ENCODE data around the gene OR14C36.
"Not testable (repeated sequence)": the region's sequence is repeated elsewhere in the genome, so short reads cannot be mapped to it uniquely, and the experiment has no call there.

OR14C36 gene, protein sequence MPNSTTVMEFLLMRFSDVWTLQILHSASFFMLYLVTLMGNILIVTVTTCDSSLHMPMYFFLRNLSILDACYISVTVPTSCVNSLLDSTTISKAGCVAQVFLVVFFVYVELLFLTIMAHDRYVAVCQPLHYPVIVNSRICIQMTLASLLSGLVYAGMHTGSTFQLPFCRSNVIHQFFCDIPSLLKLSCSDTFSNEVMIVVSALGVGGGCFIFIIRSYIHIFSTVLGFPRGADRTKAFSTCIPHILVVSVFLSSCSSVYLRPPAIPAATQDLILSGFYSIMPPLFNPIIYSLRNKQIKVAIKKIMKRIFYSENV
- 0 reads per million in 3 donors for total RNA-seq

DNA sequence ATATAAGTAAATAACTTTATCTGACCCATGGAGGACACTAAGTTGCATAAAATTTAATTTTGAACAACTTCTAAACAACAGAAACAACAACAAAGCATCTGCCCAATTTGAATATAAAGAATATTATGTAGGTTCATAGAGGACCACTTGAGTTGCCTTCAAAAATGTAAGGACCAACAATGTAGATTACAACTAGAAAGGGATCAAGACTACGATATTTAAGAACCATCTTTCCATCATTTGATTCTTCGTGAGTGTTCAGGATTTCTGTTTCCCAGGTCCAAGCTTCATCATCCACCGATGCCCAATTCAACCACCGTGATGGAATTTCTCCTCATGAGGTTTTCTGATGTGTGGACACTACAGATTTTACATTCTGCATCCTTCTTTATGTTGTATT is at the start of gene OR14C36:
TSS of gene OR14C36 (plus strand) at position 301 of the 400 bp plus-strand sequence. CDS start at position 301, 0 bp downstream.
- no peak for DNase-seq
- Histone ChIP-seq H3K4me3 (ENCODE audit: insufficient read depth, low read depth, low read length, poor library complexity, severe bottlenecking) (no peak within 1 kb of the TSS), H3K36me3 (ENCODE audit: control insufficient read depth, insufficient read depth, low read length) (no peaks in the 10 kb centered on the region), H3K27ac (ENCODE audit: insufficient read depth, low read length, poor library complexity, severe bottlenecking) (no peak within 1 kb of the TSS), H3K9me3 (ENCODE audit: control insufficient read depth, low read length) (no peaks in the 10 kb centered on the region), H3K4me1 (ENCODE audit: control insufficient read depth, insufficient read depth, low read length, poor library complexity, severe bottlenecking) (no peaks in the 10 kb centered on the region), H3K27me3 (replicated peaks; ENCODE audit: control insufficient read depth, insufficient read depth, low read length, poor library complexity, severe bottlenecking) (no peaks in the 10 kb centered on the region)

DNA sequence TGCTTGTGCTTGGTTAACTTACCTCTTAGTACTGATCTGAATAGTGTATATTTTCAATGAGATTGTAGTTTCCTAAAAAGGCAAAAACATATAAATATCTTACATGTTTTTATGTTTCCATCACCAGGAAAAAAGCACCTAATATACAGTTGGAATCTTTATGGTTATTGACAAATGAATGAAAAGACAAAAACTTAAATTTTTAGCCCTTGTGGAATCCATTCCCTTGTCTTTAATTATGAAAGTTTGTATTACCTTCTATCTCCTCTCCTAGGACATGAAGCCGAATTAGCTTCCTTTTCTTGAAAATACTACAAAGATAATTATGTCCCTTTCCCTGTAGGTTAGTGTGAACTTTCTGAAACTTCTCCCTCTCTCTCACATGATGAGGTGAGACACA is 45.3 kb upstream of the OR14C36 start, which contains the start of gene OR2T12:
TSS of gene OR2T12 (minus strand) at position 101 of the 400 bp plus-strand sequence. CDS start 7,846 bp downstream, outside the sequence.
- Histone ChIP-seq H3K27me3 (replicated peaks; ENCODE audit: control insufficient read depth, insufficient read depth, low read length, poor library complexity, severe bottlenecking) (no peaks in the 10 kb centered on the region), H3K27ac (ENCODE audit: insufficient read depth, low read length, poor library complexity, severe bottlenecking) (no peak within 1 kb of the TSS), H3K4me1 (ENCODE audit: control insufficient read depth, insufficient read depth, low read length, poor library complexity, severe bottlenecking) (no peaks in the 10 kb centered on the region), H3K36me3 (ENCODE audit: control insufficient read depth, insufficient read depth, low read length) (no peaks in the 10 kb centered on the region), H3K9me3 (ENCODE audit: control insufficient read depth, low read length) (no peaks in the 10 kb centered on the region), H3K4me3 (ENCODE audit: insufficient read depth, low read depth, low read length, poor library complexity, severe bottlenecking) (no peak within 1 kb of the TSS)
- DNase-seq, result no peak

DNA sequence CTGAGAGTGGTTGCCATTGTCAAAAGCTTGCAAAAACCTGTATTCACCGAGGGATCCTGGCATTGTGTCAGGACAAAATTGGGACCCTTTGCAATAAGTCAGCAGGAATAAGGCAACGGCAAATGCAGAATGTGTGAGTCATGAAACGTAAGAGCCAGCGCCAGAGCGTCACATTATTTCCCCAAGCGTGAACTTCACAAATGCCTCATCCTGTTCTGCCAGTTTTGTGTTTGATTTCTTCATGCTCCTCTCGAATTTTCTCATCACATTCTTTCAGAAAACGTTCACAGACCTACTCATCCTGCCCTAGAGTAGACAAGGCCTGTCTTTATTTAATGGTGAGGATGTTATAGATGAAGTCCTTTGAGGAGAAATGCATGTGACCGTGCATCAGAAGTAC is 42.9 kb upstream of the OR14C36 start:
- H3K27me3 ChIP-seq (replicated peaks; ENCODE audit: control insufficient read depth, insufficient read depth, low read length, poor library complexity, severe bottlenecking); H3K4me3 ChIP-seq (ENCODE audit: insufficient read depth, low read depth, low read length, poor library complexity, severe bottlenecking); H3K4me1 ChIP-seq (ENCODE audit: control insufficient read depth, insufficient read depth, low read length, poor library complexity, severe bottlenecking); H3K9me3 ChIP-seq (ENCODE audit: control insufficient read depth, low read length); H3K36me3 ChIP-seq (ENCODE audit: control insufficient read depth, insufficient read depth, low read length); H3K27ac ChIP-seq (ENCODE audit: insufficient read depth, low read length, poor library complexity, severe bottlenecking); DNase-seq: not testable (repeated sequence)

DNA sequence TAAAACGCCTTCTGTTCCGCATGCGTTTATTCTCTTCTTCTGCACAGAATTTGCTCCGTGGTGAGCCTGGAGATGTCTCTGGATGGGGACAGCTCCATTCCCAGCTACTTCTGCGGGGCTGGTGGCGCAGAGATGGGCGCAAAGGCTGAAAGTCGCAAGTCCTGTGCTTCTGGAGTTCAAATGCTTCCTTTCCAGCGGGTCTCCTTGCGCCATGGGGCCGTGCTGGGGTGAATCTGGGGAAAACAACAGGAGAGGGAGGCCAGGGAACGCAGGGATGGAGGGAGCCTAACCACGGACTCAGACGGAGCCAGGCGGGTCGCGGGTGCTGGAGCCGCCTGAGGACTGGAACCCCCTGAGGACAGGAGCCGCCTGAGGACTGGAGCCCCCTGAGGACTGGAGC is 42.5 kb upstream of the OR14C36 start:
- no peak for DNase-seq
- no peaks in the 10 kb centered on the region for H3K36me3 ChIP-seq (ENCODE audit: control insufficient read depth, insufficient read depth, low read length)
- H3K4me1 ChIP-seq (ENCODE audit: control insufficient read depth, insufficient read depth, low read length, poor library complexity, severe bottlenecking), result no peaks in the 10 kb centered on the region
- no peak overlapping the region for H3K4me3 ChIP-seq (ENCODE audit: insufficient read depth, low read depth, low read length, poor library complexity, severe bottlenecking)
- H3K27ac ChIP-seq (ENCODE audit: insufficient read depth, low read length, poor library complexity, severe bottlenecking), result no peak overlapping the region
- no peaks in the 10 kb centered on the region for H3K9me3 ChIP-seq (ENCODE audit: control insufficient read depth, low read length)
- no peaks in the 10 kb centered on the region for H3K27me3 ChIP-seq (replicated peaks; ENCODE audit: control insufficient read depth, insufficient read depth, low read length, poor library complexity, severe bottlenecking)

- not testable (repeated sequence) for H3K27me3 ChIP-seq (replicated peaks; ENCODE audit: control insufficient read depth, insufficient read depth, low read length, poor library complexity, severe bottlenecking); DNase-seq; H3K4me3 ChIP-seq (ENCODE audit: insufficient read depth, low read depth, low read length, poor library complexity, severe bottlenecking); H3K36me3 ChIP-seq (ENCODE audit: control insufficient read depth, insufficient read depth, low read length); H3K27ac ChIP-seq (ENCODE audit: insufficient read depth, low read length, poor library complexity, severe bottlenecking); H3K4me1 ChIP-seq (ENCODE audit: control insufficient read depth, insufficient read depth, low read length, poor library complexity, severe bottlenecking); H3K9me3 ChIP-seq (ENCODE audit: control insufficient read depth, low read length)
These were observed 41.8 kb upstream of the OR14C36 start for GRCh38 chr1:248306740-248307139.

DNA sequence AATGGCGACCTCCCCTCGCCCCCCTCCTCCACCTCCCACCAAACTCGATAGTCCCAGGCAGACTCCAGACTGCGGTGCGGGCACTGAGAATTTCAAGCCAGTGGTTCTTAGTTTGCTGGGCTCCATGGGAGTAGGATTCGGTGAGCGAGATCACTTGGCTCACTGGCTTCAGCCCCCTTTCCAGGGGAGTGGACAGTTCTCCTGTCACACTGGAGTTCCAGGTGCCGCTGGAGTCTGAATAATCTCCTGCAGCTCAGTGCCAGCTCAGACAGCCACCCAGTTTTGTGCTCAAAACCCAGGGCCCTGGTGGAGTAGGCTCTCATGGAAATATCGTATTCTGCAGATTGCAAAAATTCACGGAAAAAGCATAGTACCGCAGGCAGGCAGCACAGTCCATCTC is 31.8 kb upstream of the OR14C36 start:
- no peak for DNase-seq
- no peak overlapping the region for H3K4me3 ChIP-seq (ENCODE audit: insufficient read depth, low read depth, low read length, poor library complexity, severe bottlenecking)
- no peak overlapping the region for H3K27ac ChIP-seq (ENCODE audit: insufficient read depth, low read length, poor library complexity, severe bottlenecking)
- no peaks in the 10 kb centered on the region for H3K9me3 ChIP-seq (ENCODE audit: control insufficient read depth, low read length)
- H3K4me1 ChIP-seq (ENCODE audit: control insufficient read depth, insufficient read depth, low read length, poor library complexity, severe bottlenecking), result no peaks in the 10 kb centered on the region
- H3K36me3 ChIP-seq (ENCODE audit: control insufficient read depth, insufficient read depth, low read length), result no peaks in the 10 kb centered on the region
- H3K27me3 ChIP-seq (replicated peaks; ENCODE audit: control insufficient read depth, insufficient read depth, low read length, poor library complexity, severe bottlenecking), result no peaks in the 10 kb centered on the region

GRCh38 chr1:248324468-248324867 is 24.1 kb upstream of the OR14C36 start, which contains the start of gene OR2M7:
OR2M7 (minus strand) TSS chr1:248324568; CDS start chr1:248324568, 0 bp downstream.
- Histone ChIP-seq H3K27me3 (replicated peaks; ENCODE audit: control insufficient read depth, insufficient read depth, low read length, poor library complexity, severe bottlenecking) (no peaks in the 10 kb centered on the region), H3K9me3 (ENCODE audit: control insufficient read depth, low read length) (no peaks in the 10 kb centered on the region), H3K4me3 (ENCODE audit: insufficient read depth, low read depth, low read length, poor library complexity, severe bottlenecking) (no peak within 1 kb of the TSS), H3K4me1 (ENCODE audit: control insufficient read depth, insufficient read depth, low read length, poor library complexity, severe bottlenecking) (no peaks in the 10 kb centered on the region), H3K27ac (ENCODE audit: insufficient read depth, low read length, poor library complexity, severe bottlenecking) (no peak within 1 kb of the TSS), H3K36me3 (ENCODE audit: control insufficient read depth, insufficient read depth, low read length) (no peaks in the 10 kb centered on the region)
- DNase-seq, result no peak

GRCh38 chr1:248343451-248343850 is 5.1 kb upstream of the OR14C36 start:
- Histone ChIP-seq H3K27me3 (replicated peaks; ENCODE audit: control insufficient read depth, insufficient read depth, low read length, poor library complexity, severe bottlenecking) (no peaks in the 10 kb centered on the region), H3K4me1 (ENCODE audit: control insufficient read depth, insufficient read depth, low read length, poor library complexity, severe bottlenecking) (no peaks in the 10 kb centered on the region), H3K4me3 (ENCODE audit: insufficient read depth, low read depth, low read length, poor library complexity, severe bottlenecking) (no peak overlapping the region), H3K36me3 (ENCODE audit: control insufficient read depth, insufficient read depth, low read length) (no peaks in the 10 kb centered on the region), H3K27ac (ENCODE audit: insufficient read depth, low read length, poor library complexity, severe bottlenecking) (no peak overlapping the region), H3K9me3 (ENCODE audit: control insufficient read depth, low read length) (no peaks in the 10 kb centered on the region)
- no peak for DNase-seq

DNA sequence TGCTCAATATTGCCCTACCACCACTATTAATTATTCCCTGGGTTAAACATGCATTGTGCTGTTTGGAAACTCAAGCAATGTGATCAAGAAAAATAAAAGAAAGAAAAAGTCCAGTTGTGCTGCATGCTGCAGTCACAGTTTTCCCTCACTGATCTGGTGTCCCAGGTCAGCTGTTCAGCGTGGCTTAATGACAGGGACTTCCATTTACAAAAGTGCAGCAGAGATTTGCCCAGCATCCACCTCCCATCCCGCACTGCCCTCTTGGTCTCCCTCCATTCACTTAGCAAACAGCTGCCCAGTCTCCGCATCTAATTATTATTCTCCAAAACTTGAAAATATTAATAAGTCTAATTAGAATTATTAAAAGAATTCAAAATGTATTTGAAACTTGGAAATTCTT is 10.8 kb downstream of the OR14C36 start:
- no peaks in the 10 kb centered on the region for H3K36me3 ChIP-seq (ENCODE audit: control insufficient read depth, insufficient read depth, low read length)
- no peak for DNase-seq
- no peaks in the 10 kb centered on the region for H3K4me1 ChIP-seq (ENCODE audit: control insufficient read depth, insufficient read depth, low read length, poor library complexity, severe bottlenecking)
- H3K4me3 ChIP-seq (ENCODE audit: insufficient read depth, low read depth, low read length, poor library complexity, severe bottlenecking), result no peak overlapping the region
- H3K27me3 ChIP-seq (replicated peaks; ENCODE audit: control insufficient read depth, insufficient read depth, low read length, poor library complexity, severe bottlenecking), result no peaks in the 10 kb centered on the region
- no peak overlapping the region for H3K27ac ChIP-seq (ENCODE audit: insufficient read depth, low read length, poor library complexity, severe bottlenecking)
- no peaks in the 10 kb centered on the region for H3K9me3 ChIP-seq (ENCODE audit: control insufficient read depth, low read length)

DNA sequence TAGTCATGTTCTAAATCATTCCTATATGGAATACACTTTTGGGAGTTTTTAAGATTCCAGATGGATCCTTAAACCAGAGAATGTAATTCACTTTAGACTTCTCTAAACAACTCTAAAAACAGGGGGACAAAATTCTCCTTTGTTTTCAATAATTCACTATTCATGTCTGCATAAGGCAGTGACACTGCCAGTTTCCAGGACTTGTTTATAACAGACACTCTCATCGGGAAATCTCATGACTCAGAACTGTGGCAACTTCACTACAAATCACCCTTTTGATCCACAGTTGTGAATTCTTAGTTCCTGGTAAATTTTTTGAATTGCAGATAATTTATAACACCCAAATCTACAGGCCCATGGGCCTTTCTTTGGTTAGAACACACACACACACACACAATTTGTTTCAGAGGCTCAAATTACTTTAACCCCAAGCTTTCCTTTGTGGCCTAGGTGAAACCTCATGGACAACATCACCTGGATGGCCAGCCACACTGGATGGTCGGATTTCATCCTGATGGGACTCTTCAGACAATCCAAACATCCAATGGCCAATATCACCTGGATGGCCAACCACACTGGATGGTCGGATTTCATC is 12.6 kb downstream of the OR14C36 start, which contains the start of gene OR2T4:
TSS of gene OR2T4 (plus strand) at position 545 of the 595 bp plus-strand sequence. CDS start at position 545, 0 bp downstream.
- Histone ChIP-seq H3K4me3 (ENCODE audit: insufficient read depth, low read depth, low read length, poor library complexity, severe bottlenecking) (no peak within 1 kb of the TSS), H3K4me1 (ENCODE audit: control insufficient read depth, insufficient read depth, low read length, poor library complexity, severe bottlenecking) (no peaks in the 10 kb centered on the region)

More for the DNA sequence above, 12.6 kb downstream of the OR14C36 start, which contains the start of gene OR2T4:
- H3K27ac ChIP-seq (ENCODE audit: insufficient read depth, low read length, poor library complexity, severe bottlenecking), result no peak within 1 kb of the TSS
- H3K27me3 ChIP-seq (replicated peaks; ENCODE audit: control insufficient read depth, insufficient read depth, low read length, poor library complexity, severe bottlenecking), result no peaks in the 10 kb centered on the region
- no peaks in the 10 kb centered on the region for H3K36me3 ChIP-seq (ENCODE audit: control insufficient read depth, insufficient read depth, low read length)
- H3K9me3 ChIP-seq (ENCODE audit: control insufficient read depth, low read length), result no peaks in the 10 kb centered on the region
- DNase-seq, result no peak

Data from effector memory CD4-positive, alpha-beta T cell (primary cell).